ENCODE results near the gene ZNF385A.

ZNF385A gene

GRCh38 chr12:54397157-54397556 lies 12.6 kb upstream of the ZNF385A start:
- H3K4me3 ChIP-seq (ENCODE audit: low read depth, low read length), result no peak overlapping the region
- no peak for TF ChIP-seq CTCF (IDR thresholded peaks at IDR 0.05; ENCODE audit: borderline replicate concordance, insufficient read depth, low read depth, low read length)

DNA sequence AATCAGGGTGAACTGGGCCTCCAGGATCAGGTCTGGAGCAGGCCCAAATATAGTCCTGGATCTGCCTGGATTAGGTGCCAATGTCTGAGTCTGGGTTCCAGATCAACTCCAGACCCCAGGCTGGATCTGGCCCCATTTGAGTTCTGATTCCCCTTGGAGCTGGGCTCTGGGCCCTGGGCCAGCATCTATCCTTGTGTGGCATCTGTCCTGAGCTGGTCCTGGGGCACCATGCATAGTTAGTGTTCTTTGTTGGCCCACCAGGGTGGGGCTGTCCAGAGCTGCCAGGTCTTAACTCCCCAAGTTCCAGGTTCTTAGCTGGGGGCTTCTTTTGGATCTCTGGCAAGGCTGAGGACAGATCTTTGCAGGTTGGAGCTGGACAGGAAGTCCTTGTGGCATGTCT lies 11.0 kb upstream of the ZNF385A start:
- TF ChIP-seq CTCF (IDR thresholded peaks at IDR 0.05; ENCODE audit: borderline replicate concordance, insufficient read depth, low read depth, low read length), result no peak

GRCh38 chr12:54394986-54395385 lies 10.5 kb upstream of the ZNF385A start:
- no peak for TF ChIP-seq CTCF (IDR thresholded peaks at IDR 0.05; ENCODE audit: borderline replicate concordance, insufficient read depth, low read depth, low read length)
- H3K4me3 ChIP-seq (ENCODE audit: low read depth, low read length), result no peak overlapping the region

More for the DNA sequence above, 11.0 kb upstream of the ZNF385A start:
- H3K4me3 ChIP-seq (ENCODE audit: low read depth, low read length), result no peak overlapping the region

- H3K4me3 ChIP-seq (ENCODE audit: low read depth, low read length), result no peak overlapping the region
- peak; percentile 64 for TF ChIP-seq CTCF (IDR thresholded peaks at IDR 0.05; ENCODE audit: borderline replicate concordance, insufficient read depth, low read depth, low read length)
Observed at GRCh38 chr12:54394281-54394719, 9.8 kb upstream of the ZNF385A start.

DNA sequence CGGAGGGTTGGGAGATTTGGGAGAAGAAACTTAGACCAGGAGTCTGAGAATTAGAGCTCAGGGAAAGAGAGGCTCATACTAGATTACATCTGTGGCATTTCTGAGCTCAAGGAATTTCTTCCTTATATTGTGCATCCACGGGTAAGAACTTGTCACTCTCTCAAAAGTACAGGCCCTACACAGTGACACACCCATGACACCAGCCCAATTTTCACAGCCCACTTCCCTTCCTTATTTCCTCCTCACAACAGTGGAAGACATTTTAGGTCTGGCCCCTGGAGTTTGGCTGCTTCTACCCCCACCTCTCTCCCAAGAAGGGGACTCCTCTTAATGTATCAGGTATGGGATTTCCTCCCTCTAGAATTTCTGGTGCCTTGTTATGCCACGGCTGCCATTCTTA lies 9.2 kb upstream of the ZNF385A start:
- no peak overlapping the region for H3K4me3 ChIP-seq (ENCODE audit: low read depth, low read length)
- no peak for TF ChIP-seq CTCF (IDR thresholded peaks at IDR 0.05; ENCODE audit: borderline replicate concordance, insufficient read depth, low read depth, low read length)

DNA sequence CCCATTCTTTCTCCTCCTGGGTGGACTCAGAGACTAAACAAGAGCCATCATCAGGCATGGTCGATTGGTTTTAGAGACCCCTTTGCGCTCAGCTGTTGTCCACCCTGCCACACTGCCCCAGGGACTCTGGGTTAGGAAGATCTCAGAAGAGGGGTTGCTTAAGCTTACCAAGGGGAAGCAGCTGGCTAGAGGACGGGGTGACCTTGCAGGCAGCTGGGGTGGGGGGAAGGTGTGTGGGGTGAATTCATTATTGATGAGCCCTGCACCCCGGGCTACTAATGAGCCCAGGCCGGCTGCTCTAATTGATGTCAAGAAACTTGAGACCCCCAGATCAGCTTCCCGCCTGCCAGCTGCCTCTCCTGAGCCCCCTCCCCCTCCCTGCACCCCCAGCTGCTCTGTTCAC lies 8.7 kb upstream of the ZNF385A start:
- TF ChIP-seq CTCF (IDR thresholded peaks at IDR 0.05; ENCODE audit: borderline replicate concordance, insufficient read depth, low read depth, low read length), result no peak
- no peak overlapping the region for H3K4me3 ChIP-seq (ENCODE audit: low read depth, low read length)

DNA sequence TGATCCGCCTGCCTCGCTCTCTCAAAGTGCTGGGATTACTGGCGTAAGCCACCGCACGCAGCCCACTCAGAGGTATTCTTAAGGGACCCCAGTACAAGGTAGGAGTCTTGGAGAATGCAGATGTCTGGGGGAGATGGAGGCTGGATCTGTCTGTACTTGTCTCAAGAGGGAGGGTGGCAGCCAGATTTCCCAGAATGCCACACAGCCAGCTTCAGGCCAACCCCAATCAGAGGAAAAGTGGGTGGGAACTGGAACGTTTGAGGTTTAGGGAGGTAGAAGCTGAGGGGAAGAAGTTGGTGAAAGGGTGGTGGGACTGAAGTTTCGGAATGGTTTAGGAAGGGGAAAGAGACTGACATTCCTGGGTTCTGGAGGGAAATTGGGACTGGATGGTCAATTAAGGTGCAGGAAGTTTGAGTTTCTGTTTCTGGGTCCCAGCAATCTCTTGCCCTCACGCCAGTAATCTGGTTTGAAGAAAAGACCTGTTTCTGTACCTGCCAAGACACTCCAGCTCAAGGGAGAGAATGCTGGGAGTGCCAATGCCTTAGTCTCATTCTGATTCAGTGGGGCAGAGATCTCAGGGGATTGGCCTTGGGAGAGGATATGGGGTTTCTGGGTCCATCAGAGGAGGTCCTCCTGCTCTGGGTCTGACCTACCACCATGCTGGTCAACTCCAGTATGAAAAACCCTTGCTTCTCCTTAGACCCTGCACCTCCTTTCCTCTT lies 8.1 kb upstream of the ZNF385A start:
- TF ChIP-seq CTCF (IDR thresholded peaks at IDR 0.05; ENCODE audit: borderline replicate concordance, insufficient read depth, low read depth, low read length), result no peak
- no peak overlapping the region for H3K4me3 ChIP-seq (ENCODE audit: low read depth, low read length)

Data from GM12875 (cell line).